A549 (cell line): ENCODE measurements around the gene DHX29. TPM values are rescaled to one million over a fixed set of nuclear protein-coding genes. Genes with fewer than 3 reads are reported as not detected.

Source experiments
- ATAC-seq, 2 experiments: fragments of 200-7000 bp in 1 of 2; fragments of >200 bp in 1 of 2; cut with Nextera tagmentation in 1 of 2; cut with Tn5 transposase in 1 of 2; 3 replicates each; pipeline versions ENCODE4 v1.8.0 to v1.9.1; 2018 to 2020; ENCODE audit warnings: mild to moderate bottlenecking in 1 of 2, moderate library complexity in 1 of 2
- CTCF ChIA-PET: fragments of 300-600 bp; sonication (Branson Sonifier 250); formaldehyde crosslinking; extraction: SDS; loops from one replicate; lab custom pipeline; 2021; ENCODE audit warnings: antibody characterized with exemption, inconsistent platforms; lab: Yijun Ruan, JAX
- POLR2A ChIA-PET: fragments of 350-600 bp; formaldehyde crosslinking; extraction: SDS; loops from one replicate; lab custom pipeline; 2021; ENCODE audit warnings: antibody characterized with exemption, inconsistent platforms; lab: Yijun Ruan, JAX
- DNase-seq, 2 experiments: peaks; one replicate each; pipeline versions ENCODE4 v3.0.0 to v3.0.0-alpha.2; 2011 to 2016; ENCODE audit warnings: low read depth in 1 of 2, low spot score in 1 of 2
- FAIRE-seq: peaks from 2 replicates; lab custom pipeline; 2011; peaks lifted over from hg19 to GRCh38; lab: Jason Lieb, UNC
- H3K27ac ChIP-seq, 2 experiments: fragments of >200 bp; sonication (Bioruptor Twin); formaldehyde crosslinking; 3 replicates each; pipeline ENCODE4 v1.5.1; 2016 to 2017
- H3K4me1 ChIP-seq: fragments of >200 bp; sonication (Bioruptor Twin); formaldehyde crosslinking; 3 replicates; pipeline ENCODE4 v1.6.1; 2016
- H3K4me2 ChIP-seq: fragments of >200 bp; sonication (Bioruptor Twin); formaldehyde crosslinking; 3 replicates; pipeline ENCODE4 v1.6.1; 2016
- H3K4me3 ChIP-seq: fragments of >200 bp; sonication (Bioruptor Twin); formaldehyde crosslinking; 3 replicates; pipeline ENCODE4 v1.5.1; 2016
- H3K9me3 ChIP-seq: fragments of >200 bp; sonication (Bioruptor Twin); formaldehyde crosslinking; 3 replicates; pipeline ENCODE4 v1.6.1; 2016
- BHLHE40 ChIP-seq: IDR thresholded peaks from 2 replicates; pipeline ENCODE4 v1.6.1; 2012; ENCODE audit warnings: low read depth, low read length, inconsistent platforms
- CBX2 ChIP-seq: fragments of 200-600 bp; sonication (generic); IDR thresholded peaks from 2 replicates; pipeline ENCODE4 v1.6.1; 2016; ENCODE audit warnings: low read depth, mild to moderate bottlenecking, borderline replicate concordance
- CEBPB ChIP-seq, 2 experiments: fragments of >200 bp in 1 of 2; sonication (Bioruptor Twin) in 1 of 2; formaldehyde crosslinking in 1 of 2; IDR thresholded peaks; 2 replicates each; pipeline ENCODE4 v1.6.1; 2012 to 2016
- CHD2 ChIP-seq: fragments of 150-350 bp; IDR thresholded peaks from 2 replicates; pipeline ENCODE4 v1.6.1; 2014; ENCODE audit warnings: low read length; ENCODE audit not compliant: partially characterized antibody
- FOSB ChIP-seq: fragments of 250-450 bp; sonication (Bioruptor Pico); IDR thresholded peaks from 2 replicates; pipeline ENCODE4 v1.5.0; 2020; ENCODE audit warnings: mild to moderate bottlenecking, moderate library complexity
- FOSL2 ChIP-seq, 2 experiments: fragments of 450-650 bp in 1 of 2; fragments of >200 bp in 1 of 2; sonication (Bioruptor Twin) in 1 of 2; formaldehyde crosslinking; IDR thresholded peaks; 2 replicates each; pipeline versions ENCODE4 v1.5.0 to v1.6.1; 2016 to 2020; ENCODE audit warnings: mild to moderate bottlenecking in 1 of 2, moderate library complexity in 1 of 2
- GATA3 ChIP-seq: IDR thresholded peaks from 2 replicates; pipeline ENCODE4 v1.6.1; 2012; ENCODE audit warnings: borderline replicate concordance
- HDAC2 ChIP-seq: fragments of 200-600 bp; sonication (generic); IDR thresholded peaks from 2 replicates; pipeline ENCODE4 v1.6.1; 2016
- HEYL ChIP-seq: fragments of 250-450 bp; sonication (Bioruptor Pico); IDR thresholded peaks from 2 replicates; pipeline ENCODE4 v1.8.0; 2021; ENCODE audit warnings: mild to moderate bottlenecking, moderate library complexity
- JUN ChIP-seq, 2 experiments: fragments of >200 bp; sonication (Bioruptor Twin); formaldehyde crosslinking; IDR thresholded peaks; 2 replicates in 1 of 2; 3 replicates in 1 of 2; pipeline ENCODE4 v1.6.1; 2016 to 2017
- KDM1A ChIP-seq: fragments of 200-600 bp; sonication (generic); IDR thresholded peaks from 2 replicates; pipeline ENCODE4 v1.6.1; 2016; ENCODE audit warnings: low read depth, mild to moderate bottlenecking
- KDM5A ChIP-seq: fragments of 200-600 bp; sonication (generic); IDR thresholded peaks from 2 replicates; pipeline ENCODE4 v1.6.1; 2016; ENCODE audit warnings: antibody characterized with exemption, mild to moderate bottlenecking
- MAFK ChIP-seq: fragments of 450-650 bp; IDR thresholded peaks from 2 replicates; pipeline ENCODE4 v1.6.1; 2014; ENCODE audit not compliant: partially characterized antibody
- NR3C1 ChIP-seq: fragments of >200 bp; sonication (Bioruptor Twin); formaldehyde crosslinking; IDR thresholded peaks from 3 replicates; pipeline ENCODE4 v1.6.1; 2017
- PBX3 ChIP-seq: IDR thresholded peaks from 2 replicates; pipeline ENCODE4 v1.6.1; 2012
- PHF8 ChIP-seq: fragments of 200-600 bp; sonication (generic); IDR thresholded peaks from 2 replicates; pipeline ENCODE4 v1.6.1; 2016; ENCODE audit warnings: low read depth, mild to moderate bottlenecking, antibody characterized with exemption, moderate library complexity, borderline replicate concordance
- RAD21 ChIP-seq, 2 experiments: fragments of >200 bp in 1 of 2; sonication (Bioruptor Twin) in 1 of 2; formaldehyde crosslinking in 1 of 2; IDR thresholded peaks in 1 of 2; conservative IDR thresholded peaks in 1 of 2; 2 replicates in 1 of 2; 3 replicates in 1 of 2; pipeline ENCODE4 v1.6.1; 2012 to 2018; ENCODE audit warnings: inconsistent platforms in 1 of 2
- RARB ChIP-seq: fragments of 250-450 bp; sonication (Bioruptor Pico); IDR thresholded peaks from 2 replicates; pipeline ENCODE4 v1.8.0; 2021; ENCODE audit warnings: mild to moderate bottlenecking, moderate library complexity
- SREBF2 ChIP-seq: fragments of 450-650 bp; IDR thresholded peaks from 2 replicates; pipeline ENCODE4 v1.6.1; 2014; ENCODE audit warnings: mild to moderate bottlenecking, moderate library complexity
- TP53 ChIP-seq: fragments of 250-450 bp; sonication (Bioruptor Pico); IDR thresholded peaks from 2 replicates; pipeline ENCODE4 v1.5.0; 2021; ENCODE audit warnings: mild to moderate bottlenecking, moderate library complexity
- ZFP36 ChIP-seq: fragments of 450-650 bp; IDR thresholded peaks from 2 replicates; pipeline ENCODE4 v1.6.1; 2014; ENCODE audit warnings: borderline replicate concordance; ENCODE audit not compliant: partially characterized antibody
- WGBS: methylation state at CpG from one replicate; pipeline ENCODE4 v1.1.6; 2017; ENCODE audit errors: missing lambda C conversion rate; 5-methylcytosine and 5-hydroxymethylcytosine counted together
- polyA plus RNA-seq, 4 experiments: library from polyadenylated mRNA; depleted of rRNA in 3 of 4; stranded (reverse); fragments of >200 nt; fragmentation: RNase III in 1 of 4; extraction: RNeasy Plus Mini Kit Qiagen cat#74134 plus additional on column Dnase treatment in 1 of 4; gene quantifications; 2 replicates in 3 of 4; 3 replicates in 1 of 4; pipeline ENCODE4 v1.2.3, GENCODE V29; 2011 to 2017
- TF ChIP-seq, protein P1 (sequence below): fragments of >200 bp; sonication (Bioruptor Twin); formaldehyde crosslinking; IDR thresholded peaks from 3 replicates; pipeline ENCODE4 v1.5.1; 2016

Gene DHX29
- polyA plus RNA-seq, 2 of the 4 experiments (the other 2 are of a cell fraction): 12.3 to 25.4 TPM

DNA sequence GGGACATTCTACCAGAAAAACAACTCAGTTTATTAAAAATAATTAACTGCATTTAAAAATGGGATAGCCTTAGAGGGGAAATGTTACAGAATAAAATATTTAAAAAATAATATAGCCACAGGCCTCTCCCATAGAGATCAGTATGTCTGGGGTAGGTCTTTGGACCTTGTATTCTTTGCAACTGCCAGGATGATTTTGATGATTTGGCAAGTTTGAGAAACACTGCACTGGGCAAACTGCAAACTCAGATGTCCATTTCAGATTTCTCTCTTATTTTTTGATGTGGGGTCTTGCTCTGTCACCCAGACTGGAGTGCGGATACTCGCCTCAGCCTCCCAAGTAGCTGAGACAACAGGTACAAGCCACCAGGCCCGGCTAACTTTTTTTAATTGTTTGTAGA, 49.2 kb downstream of the DHX29 start:
- ChIA-PET POLR2A (no interaction called here), CTCF (interaction anchor here (0.5 to 3.5 kb wide), 2 partner anchors 12 to 46 kb away, joined by 3 to 13 read pairs; no protein-coding TSS in a partner anchor)
- H3K9me3 ChIP-seq: no peaks in the 10 kb centered on the region
- no peak for FAIRE-seq
- H3K27ac ChIP-seq: no peak overlapping the region
- ATAC-seq: no peak
- WGBS: 96% methylated on average over 3 of the region's 3 CpGs
- no peak overlapping the region for H3K4me3 ChIP-seq
- no peak for DNase-seq
- TF ChIP-seq GATA3 (no peak), CHD2 (no peak), ZFP36 (no peak), CEBPB (IDR thresholded peaks at IDR 0.05) (no peak), CBX2 (no peak), KDM1A (no peak), HEYL (CRISPR knock-in tag) (no peak), TP53 (CRISPR knock-in tag) (no peak), FOSB (CRISPR knock-in tag) (no peak), PBX3 (no peak), RAD21 (conservative IDR thresholded peaks at IDR 0.05 in 1 of 2, IDR thresholded peaks at IDR 0.05 in 1 of 2) (no peak), FOSL2 (IDR thresholded peaks at IDR 0.05) (no peak), FOSL2 (CRISPR knock-in tag; IDR thresholded peaks at IDR 0.05) (no peak), SREBF2 (no peak), BHLHE40 (no peak), HDAC2 (no peak), PHF8 (no peak), KDM5A (no peak), RARB (no peak), NR3C1 (no peak)
- TF ChIP-seq, protein P1, sequence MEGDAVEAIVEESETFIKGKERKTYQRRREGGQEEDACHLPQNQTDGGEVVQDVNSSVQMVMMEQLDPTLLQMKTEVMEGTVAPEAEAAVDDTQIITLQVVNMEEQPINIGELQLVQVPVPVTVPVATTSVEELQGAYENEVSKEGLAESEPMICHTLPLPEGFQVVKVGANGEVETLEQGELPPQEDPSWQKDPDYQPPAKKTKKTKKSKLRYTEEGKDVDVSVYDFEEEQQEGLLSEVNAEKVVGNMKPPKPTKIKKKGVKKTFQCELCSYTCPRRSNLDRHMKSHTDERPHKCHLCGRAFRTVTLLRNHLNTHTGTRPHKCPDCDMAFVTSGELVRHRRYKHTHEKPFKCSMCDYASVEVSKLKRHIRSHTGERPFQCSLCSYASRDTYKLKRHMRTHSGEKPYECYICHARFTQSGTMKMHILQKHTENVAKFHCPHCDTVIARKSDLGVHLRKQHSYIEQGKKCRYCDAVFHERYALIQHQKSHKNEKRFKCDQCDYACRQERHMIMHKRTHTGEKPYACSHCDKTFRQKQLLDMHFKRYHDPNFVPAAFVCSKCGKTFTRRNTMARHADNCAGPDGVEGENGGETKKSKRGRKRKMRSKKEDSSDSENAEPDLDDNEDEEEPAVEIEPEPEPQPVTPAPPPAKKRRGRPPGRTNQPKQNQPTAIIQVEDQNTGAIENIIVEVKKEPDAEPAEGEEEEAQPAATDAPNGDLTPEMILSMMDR: no peak
- no peaks in the 10 kb centered on the region for H3K4me1 ChIP-seq
- no peak overlapping the region for H3K4me2 ChIP-seq

DNA sequence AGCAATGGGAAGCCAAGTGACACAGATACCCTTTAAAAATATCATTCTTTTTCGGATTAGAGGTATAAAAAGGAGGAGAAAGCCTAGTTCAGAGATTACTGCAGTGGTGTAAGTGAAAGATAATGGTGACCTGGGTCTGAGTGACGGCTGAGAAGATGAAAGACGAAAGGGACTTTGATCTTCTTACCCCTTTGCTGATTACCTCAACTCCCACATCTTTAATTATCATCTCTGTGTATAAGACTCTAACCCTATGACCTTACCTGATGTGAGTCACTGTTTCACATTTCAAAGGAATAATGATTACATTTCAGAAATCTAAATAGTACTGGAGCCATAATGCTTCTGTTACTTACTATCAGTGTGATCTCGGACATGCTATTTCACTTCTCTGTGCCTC, 52.7 kb downstream of the DHX29 start:
- 83% methylated on average over 4 of the region's 4 CpGs for WGBS
- DNase-seq: no peak
- no peak for FAIRE-seq
- ChIA-PET CTCF (no interaction called here), POLR2A (no interaction called here)
- no peak overlapping the region for H3K4me2 ChIP-seq
- no peak for ATAC-seq
- no peaks in the 10 kb centered on the region for H3K4me1 ChIP-seq
- TF ChIP-seq RAD21 (conservative IDR thresholded peaks at IDR 0.05 in 1 of 2, IDR thresholded peaks at IDR 0.05 in 1 of 2) (no peak), JUN (IDR thresholded peaks at IDR 0.05) (no peak)
- no peak overlapping the region for H3K4me3 ChIP-seq
- no peaks in the 10 kb centered on the region for H3K9me3 ChIP-seq
- no peak overlapping the region for H3K27ac ChIP-seq

GRCh38 chr5:55250064-55250463, 57.4 kb downstream of the DHX29 start:
- POLR2A ChIA-PET: no interaction called here
- CTCF ChIA-PET: interaction anchor here (1.6 kb wide), 1 partner anchor 24 kb away, joined by 6 read pairs; no protein-coding TSS in a partner anchor
- FAIRE-seq (no peak), DNase-seq (no peak), ATAC-seq (no peak)
- Histone ChIP-seq H3K27ac (no peak overlapping the region), H3K4me3 (no peak overlapping the region), H3K4me1 (no peaks in the 10 kb centered on the region), H3K4me2 (no peak overlapping the region), H3K9me3 (peaks cover 7% of the 10 kb centered on the region)
- TF ChIP-seq MAFK (peak; percentile 39), SREBF2 (no peak)
- 24% methylated on average over 1 of the region's 1 CpG for WGBS
